NCI-H82 treated with DMSO at 0.1 percent for 48 hours (cell line): Measurements from ENCODE around the gene ADAMTS13.

ENCODE experiments used
- DNase-seq: peaks from one replicate; lab custom pipeline; 2025; ENCODE audit not compliant: unreplicated experiment; lab: John Stamatoyannopoulos, UW

Gene ADAMTS13

DNA sequence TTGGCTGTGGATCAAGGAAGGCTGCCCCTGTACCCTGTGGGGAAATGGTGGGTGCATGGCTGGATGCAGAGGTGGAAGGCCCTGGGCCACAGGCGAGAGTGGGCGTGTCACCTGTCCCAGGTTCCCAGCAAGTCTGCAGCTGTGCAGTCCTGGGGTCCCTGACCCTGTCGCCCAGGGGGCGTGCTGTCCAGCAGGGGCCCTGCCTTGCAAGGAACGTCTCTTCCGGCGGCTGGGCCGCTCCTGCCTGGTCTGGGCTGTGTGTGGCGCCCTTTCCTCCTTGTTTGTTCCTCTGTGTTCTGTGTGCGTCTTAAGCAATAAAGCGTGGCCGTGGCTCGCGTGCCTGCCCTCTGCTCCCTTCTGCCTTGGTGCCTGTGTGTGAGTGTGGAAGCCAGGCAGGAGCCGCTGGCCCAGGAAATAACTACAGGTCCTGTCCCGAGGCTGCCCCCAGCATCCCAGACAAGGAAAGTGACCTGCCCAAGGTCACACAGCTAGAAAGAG is 48.3 kb downstream of the ADAMTS13 start:
- no peak for DNase-seq

GRCh38 chr9:133470988-133471387 is 48.8 kb downstream of the ADAMTS13 start:
- no peak for DNase-seq

DNA sequence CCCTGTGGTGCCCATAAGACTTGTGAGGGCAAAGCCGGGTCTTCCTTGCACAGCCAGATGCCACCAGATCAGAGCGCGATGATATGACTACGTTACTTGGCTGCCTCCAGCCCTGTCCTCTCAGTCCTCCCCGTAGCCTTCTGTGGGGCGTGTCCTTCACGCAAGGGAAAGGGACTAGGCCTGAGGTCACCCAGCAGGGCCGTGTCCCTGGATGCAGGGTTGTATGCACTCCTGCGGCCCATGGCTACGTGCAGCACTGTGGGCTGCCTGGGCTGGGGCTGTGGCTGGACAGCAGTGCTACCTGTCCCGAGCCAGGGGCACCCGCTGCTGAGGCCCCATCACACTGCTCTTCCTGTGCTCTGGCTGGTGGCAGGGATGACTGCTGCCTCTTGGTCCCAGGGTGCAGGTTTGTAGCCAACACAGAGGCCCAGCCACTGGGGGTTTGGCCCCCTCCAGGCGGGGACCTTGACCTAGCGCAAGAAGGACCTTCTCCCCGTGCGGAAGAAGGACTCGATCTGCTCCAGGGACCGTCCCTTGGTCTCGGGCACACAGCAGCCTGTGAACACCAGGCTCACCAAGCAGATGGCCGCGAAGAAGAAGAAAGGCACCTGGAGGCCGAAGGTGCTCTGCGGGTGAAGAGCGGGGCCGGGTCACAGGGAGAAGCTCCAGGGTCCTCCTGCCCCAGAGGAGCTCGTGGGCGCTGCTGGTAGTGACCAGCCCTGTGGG is 49.5 kb downstream of the ADAMTS13 start:
- DNase-seq: no peak

GRCh38 chr9:133472277-133472645 is 50.1 kb downstream of the ADAMTS13 start:
- DNase-seq: no peak

DNA sequence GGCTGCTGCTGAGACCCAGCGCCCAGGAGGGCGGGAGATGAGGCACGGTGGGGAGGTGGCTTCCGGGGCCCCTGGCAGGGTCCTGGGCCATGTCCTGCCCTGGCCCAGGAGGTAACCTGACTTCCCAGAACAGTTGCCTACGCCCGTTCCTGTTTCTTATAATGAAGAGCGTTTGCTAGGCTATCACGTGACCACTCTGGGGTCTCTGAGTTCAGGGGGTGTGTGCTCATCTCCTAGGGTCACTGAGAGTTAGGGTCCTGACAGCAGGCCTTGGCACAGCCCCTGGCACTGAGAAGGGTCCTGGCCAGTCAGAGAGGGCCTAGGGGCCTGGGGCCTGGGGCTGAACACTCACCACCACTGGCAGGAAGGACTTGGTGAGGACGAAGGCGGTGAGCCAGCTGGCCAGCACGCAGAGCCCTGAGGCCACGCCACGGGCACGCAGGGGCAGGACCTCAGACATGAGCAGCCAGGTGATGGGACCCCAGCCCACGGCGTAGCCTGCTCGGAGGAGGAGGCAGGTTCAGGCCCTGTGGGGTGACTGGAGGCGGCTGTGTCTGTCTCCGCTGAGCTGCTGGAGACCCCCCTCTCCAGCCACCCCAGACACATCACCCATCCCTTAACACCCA is 50.7 kb downstream of the ADAMTS13 start:
- no peak for DNase-seq

- DNase-seq: no peak
Observed at GRCh38 chr9:133473743-133474142, 51.6 kb downstream of the ADAMTS13 start.

- no peak for DNase-seq
Observed at GRCh38 chr9:133474215-133474614, 52.0 kb downstream of the ADAMTS13 start.

GRCh38 chr9:133474853-133475252 is 52.7 kb downstream of the ADAMTS13 start:
- no peak for DNase-seq

- DNase-seq: no peak
Observed at GRCh38 chr9:133475292-133476012, 53.3 kb downstream of the ADAMTS13 start.

- DNase-seq: no peak
Observed at GRCh38 chr9:133476036-133476931, 54.1 kb downstream of the ADAMTS13 start.

DNA sequence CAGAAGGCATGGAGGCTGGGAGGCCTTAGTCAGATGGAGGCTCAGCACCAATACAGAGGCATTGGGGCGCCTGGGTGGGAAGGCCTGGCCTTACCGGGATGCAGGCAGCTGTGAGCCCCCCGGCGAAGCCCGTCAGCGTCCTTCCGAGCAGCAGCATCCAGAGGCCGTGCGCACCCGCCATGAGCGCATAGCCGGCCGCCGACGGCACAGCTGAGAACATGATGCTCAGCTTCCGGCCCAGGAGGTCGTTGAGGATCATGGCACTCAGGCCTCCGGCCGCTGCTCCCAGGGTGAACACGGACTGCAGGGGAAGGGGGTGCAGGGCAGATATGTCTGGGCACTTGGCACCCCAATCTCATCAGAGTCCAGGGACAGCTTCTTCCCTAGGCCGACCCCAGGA is 54.8 kb downstream of the ADAMTS13 start:
- DNase-seq: no peak

DNA sequence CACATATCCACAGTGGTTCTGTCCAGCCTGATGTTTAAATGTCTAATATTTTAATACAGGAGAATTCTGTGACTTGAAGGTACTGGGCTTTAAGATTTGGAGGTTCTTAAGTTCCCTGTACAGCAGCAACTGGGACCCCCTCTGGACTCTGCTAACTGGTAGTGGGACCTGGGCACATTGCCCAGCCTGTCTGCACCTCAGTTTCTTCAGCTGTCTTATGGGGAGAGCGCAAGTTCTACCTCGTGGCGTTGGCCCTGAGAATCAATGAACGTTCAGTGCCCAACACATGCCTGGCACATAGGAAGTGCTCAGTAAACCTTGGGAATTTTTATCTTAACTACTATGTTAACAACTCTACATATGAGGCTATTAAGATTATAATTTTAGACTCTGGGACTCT is 55.3 kb downstream of the ADAMTS13 start:
- no peak for DNase-seq

DNA sequence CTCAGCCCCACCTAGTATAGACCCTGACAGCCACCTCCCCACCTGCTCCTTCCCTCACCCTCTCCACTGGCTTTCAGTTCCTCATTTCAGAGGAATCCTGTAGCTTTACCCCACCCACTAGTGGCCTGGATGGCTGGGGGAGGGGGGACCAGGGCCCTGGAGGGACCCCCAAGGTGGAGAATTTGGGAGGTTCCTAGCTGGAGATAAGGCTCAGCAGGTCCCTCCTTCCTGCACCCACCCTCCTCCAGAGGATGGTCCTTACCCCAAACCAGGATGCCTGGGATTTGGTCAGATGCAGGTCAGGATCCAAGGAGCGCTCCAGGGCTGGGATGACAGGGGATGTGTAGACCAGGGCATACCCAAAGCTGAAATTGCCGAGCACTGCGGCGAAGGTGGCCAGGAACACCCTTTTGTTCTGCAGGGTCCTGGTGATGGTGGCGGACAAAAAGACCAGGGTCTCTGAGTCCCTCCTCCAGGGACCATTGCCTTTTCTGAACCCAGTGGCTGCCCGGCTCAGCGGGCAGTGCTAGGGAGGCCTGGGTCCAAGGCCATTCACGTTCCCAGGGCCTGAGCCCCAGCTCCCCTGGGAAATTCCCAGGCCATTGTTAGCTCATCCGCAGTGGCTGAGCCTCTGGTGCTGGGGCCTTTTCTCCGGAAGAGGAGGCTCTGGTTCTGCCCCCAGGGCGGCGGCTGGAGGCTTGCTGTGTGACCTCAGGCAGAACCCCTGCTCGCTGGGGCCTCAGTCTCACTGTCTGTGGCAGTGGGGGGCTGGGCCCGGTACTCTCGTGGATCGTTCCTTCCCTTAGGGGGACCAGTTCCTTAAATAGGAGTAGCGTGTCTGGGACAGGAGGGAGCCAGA is 56.1 kb downstream of the ADAMTS13 start:
- DNase-seq: no peak

- peak; percentile 36 for DNase-seq
Observed at GRCh38 chr9:133478851-133479711, 56.9 kb downstream of the ADAMTS13 start, which contains the start of gene SLC2A6. SLC2A6 (minus strand) TSS chr9:133479099; CDS start chr9:133479059, 40 bp downstream.

DNA sequence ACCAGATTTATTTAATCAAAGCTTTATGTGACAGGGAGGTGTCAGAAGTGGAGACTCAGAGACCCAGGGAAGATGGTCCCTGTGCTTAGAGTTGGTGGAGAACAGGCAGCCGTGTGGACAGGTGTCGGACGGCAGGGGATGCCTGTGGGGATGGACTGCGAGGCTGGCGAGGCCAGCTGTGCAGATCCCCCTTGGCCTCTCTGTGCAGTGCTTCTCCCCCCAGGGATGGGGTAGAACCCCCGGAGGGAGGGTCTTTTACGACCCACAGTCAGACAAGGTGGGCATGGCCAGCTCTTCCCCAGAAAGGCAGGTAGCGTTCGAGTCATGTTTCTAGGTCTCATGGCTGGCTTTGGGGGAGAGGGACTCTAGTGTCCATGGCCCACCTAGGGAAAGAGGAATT is 61.4 kb downstream of the ADAMTS13 start:
- DNase-seq: no peak

GRCh38 chr9:133484671-133485437 is 62.7 kb downstream of the ADAMTS13 start:
- no peak for DNase-seq

- DNase-seq: no peak
Observed at GRCh38 chr9:133485531-133486260, 63.5 kb downstream of the ADAMTS13 start.

DNA sequence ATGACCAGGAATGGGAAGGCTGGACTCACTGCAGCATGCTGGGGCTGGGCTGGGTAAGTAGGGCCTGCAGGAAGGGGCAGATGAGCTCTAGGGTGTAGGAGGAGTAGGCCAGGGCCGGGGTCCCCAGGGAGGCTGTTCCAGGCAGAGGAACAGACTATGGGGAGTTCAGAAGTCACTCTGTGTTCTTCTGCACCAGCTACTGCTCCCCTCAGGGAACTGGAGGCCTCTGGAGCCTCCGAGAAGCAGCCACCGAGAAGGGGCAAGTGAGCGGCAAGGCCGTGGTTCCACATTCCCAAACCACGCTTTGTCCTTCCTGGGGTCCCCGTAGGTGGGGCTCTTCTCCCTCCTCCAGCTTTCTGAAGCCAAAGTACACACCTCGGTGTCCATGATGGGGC is 65.2 kb downstream of the ADAMTS13 start:
- no peak for DNase-seq
